DMS53 treated with DMSO at 0.1 percent for 48 hours (cell line): ENCODE data around the gene ASIC3.
"Not testable (repeated sequence)": the region's sequence is repeated elsewhere in the genome, so short reads cannot be mapped to it uniquely, and the experiment has no call there.

ENCODE experiments used
- DNase-seq: peaks from one replicate; lab custom pipeline; 2025; ENCODE audit not compliant: unreplicated experiment; lab: John Stamatoyannopoulos, UW

Gene ASIC3

GRCh38 chr7:151047976-151048815 lies at the start of gene ASIC3:
Gene ASIC3 (plus strand): TSS chr7:151048531. CDS start chr7:151048886, 355 bp downstream.
- no peak for DNase-seq

GRCh38 chr7:150999001-150999400 lies 49.3 kb upstream of the ASIC3 start:
- no peak for DNase-seq

- DNase-seq: no peak
Observed at GRCh38 chr7:150999497-151000230, 48.7 kb upstream of the ASIC3 start.

DNA sequence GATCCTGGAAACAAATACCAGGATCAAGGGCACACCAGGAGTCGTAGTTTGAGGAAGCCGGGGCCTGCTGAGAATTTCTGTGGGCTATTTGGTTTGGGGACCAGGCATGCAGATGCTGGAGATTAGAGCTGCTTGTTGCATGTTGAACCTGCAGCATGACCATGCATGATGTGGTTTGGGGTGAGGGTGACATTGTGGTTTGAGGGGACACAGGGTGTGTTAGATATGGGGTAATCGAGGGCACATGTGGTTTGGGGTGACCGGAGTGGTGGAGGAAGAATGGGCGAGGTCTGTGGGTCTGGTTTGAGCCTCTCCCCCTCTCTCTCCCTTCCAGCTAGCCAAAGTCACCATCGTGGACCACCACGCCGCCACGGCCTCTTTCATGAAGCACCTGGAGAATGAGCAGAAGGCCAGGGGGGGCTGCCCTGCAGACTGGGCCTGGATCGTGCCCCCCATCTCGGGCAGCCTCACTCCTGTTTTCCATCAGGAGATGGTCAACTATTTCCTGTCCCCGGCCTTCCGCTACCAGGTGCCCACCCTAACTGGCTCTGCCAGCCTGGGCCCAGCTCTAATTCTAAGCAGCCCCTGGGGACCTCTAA lies 47.3 kb upstream of the ASIC3 start:
- DNase-seq: no peak

GRCh38 chr7:151001546-151001945 lies 46.8 kb upstream of the ASIC3 start:
- no peak for DNase-seq

GRCh38 chr7:151003572-151003971 lies 44.8 kb upstream of the ASIC3 start:
- peak; percentile 88 for DNase-seq

DNA sequence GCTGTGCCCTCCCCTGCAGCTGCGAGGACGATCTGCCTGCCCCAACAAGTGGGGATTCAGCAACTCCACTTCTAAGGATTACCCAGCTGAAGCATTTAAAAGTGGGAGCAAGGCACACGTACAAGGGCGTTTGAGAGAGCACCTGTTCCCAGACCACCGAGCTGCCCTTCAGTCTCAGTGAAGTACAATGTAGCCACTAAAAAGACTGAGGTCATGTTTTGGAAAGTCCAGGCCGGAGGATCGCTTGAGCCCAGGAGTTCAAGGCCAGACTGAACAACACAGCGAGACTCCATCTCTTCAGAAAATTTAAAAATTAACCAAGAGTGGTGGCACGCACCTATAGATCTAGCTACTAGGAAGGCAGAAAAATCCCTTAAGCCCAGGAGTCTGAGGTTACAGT lies 42.8 kb upstream of the ASIC3 start:
- no peak for DNase-seq

- no peak for DNase-seq
Observed at GRCh38 chr7:151006590-151007300, 41.6 kb upstream of the ASIC3 start.

GRCh38 chr7:151007469-151007898 lies 40.8 kb upstream of the ASIC3 start:
- DNase-seq: no peak

DNA sequence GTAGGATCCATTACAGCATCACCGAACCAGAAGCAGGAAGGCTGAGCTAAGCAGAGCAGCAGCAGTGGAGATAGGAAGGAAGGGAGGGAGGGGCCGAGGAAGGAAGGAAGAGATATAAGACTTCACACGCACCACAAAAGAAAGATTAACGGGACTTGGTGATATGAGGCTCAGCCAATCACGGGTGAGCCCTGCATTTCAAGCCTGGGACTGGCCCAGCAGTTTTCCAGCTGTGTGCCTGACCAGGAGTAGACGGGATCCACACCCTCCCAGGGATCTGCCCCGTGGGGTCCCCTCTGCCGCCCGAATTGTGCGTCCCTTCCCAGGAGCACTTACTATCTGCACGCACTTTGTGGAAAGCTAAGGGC lies 40.2 kb upstream of the ASIC3 start:
- DNase-seq: no peak

DNA sequence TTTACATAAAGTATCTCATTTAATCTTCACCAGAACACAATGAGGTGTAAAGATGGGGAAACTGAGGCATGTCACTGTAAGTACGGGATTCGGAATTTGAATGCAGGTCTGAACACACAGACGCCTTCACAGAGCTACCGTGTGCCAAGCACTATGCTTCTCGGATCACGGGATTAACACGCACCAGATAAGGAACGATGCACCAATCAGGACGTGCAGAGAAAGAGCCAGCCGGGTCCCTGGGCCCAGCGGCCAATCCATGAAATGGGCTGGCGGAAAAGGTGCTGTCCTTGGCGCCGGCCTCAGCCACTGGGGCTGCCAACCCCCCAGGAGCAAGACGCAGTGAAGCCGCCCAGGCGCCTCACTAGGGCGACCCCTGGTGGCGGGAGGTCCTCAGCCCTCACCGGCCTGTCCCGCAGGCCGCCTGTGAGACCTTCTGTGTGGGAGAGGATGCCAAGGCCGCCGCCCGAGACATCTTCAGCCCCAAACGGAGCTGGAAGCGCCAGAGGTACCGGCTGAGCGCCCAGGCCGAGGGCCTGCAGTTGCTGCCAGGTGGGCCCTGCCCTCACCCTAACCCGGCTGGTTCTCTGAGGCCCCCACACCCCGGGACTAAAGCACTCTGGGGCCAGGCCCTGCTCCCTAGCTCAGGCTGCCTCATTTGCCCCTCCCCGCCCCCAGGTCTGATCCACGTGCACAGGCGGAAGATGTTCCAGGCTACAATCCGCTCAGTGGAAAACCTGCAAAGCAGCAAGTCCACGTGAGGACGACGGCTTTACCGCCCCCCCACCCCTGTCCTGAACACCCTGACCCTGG lies 39.6 kb upstream of the ASIC3 start:
- no peak for DNase-seq

DNA sequence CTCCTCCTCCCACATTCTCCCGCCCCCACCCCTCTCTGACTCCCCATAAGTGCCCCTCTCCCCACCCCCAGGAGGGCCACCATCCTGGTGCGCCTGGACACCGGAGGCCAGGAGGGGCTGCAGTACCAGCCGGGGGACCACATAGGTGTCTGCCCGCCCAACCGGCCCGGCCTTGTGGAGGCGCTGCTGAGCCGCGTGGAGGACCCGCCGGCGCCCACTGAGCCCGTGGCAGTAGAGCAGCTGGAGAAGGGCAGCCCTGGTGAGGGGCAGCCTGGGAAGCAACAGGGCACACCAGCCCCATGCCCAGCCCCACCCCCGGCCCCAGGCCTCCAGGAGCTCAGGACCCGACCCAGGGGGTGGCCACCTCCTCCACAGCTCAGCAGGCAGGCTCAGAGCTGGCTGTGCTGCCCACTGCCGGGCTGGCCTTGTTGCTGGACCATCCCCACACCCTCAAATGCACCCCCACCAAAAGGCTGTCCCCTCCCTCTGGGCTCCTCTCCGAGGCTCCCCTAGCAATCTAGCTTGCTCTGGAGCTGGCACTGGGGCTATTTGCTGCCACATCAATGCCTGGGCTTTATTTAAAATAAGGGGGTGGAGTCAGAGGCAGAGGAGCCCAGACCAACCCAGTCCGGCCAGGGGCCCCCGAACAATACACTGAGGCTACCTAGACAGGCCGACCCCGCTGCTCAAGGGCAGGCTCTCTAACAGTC lies 38.8 kb upstream of the ASIC3 start:
- DNase-seq: no peak

GRCh38 chr7:151010037-151010306 lies 38.4 kb upstream of the ASIC3 start:
- DNase-seq: no peak

DNA sequence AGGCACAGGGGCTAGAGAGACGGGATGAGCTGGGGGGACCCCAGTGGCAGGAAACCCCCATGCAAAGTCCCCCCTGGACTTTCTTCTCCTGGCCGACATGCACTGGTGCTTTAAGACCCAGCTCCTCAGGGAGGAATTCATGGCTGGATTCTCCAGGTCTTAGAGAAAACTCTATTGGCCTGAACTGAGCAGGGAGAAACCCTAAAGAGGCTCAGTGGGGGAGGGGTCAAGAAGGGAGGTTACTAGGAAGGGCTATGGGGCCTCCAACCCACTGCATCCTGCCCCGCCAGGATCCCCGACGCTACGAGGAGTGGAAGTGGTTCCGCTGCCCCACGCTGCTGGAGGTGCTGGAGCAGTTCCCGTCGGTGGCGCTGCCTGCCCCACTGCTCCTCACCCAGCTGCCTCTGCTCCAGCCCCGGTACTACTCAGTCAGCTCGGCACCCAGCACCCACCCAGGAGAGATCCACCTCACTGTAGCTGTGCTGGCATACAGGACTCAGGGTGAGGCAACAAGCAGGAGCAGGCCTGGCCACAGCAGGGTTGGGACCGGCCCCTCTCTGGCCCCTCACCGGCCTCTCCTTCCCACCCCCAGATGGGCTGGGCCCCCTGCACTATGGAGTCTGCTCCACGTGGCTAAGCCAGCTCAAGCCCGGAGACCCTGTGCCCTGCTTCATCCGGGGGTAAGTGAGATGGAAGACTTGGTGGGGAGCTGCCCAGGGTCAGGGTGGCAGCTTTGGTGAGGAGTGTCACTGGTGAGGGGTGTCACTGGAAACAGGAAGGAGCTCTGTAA lies 37.8 kb upstream of the ASIC3 start:
- no peak for DNase-seq

- no peak for DNase-seq
Observed at GRCh38 chr7:151011097-151011409, 37.3 kb upstream of the ASIC3 start.

DNA sequence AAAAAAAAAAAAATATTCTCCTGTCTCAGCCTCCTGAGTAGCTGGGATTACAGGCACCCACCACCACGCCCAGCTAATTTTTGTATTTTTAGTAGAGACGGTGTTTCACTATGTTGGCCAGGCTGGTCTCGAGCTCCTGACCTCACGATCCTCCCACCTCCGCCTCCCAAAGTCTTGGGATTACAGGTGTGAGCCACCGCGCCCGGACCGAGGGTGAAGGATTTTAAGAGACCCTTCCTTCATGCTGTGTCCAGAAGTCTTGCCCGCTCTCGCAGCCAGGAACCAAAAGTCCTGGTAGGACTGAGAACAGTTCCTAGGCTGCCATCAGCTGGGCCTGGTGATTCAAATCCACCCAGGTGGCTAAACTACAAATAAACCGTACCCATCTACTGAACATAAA lies 36.7 kb upstream of the ASIC3 start:
- DNase-seq: not testable (repeated sequence)

DNA sequence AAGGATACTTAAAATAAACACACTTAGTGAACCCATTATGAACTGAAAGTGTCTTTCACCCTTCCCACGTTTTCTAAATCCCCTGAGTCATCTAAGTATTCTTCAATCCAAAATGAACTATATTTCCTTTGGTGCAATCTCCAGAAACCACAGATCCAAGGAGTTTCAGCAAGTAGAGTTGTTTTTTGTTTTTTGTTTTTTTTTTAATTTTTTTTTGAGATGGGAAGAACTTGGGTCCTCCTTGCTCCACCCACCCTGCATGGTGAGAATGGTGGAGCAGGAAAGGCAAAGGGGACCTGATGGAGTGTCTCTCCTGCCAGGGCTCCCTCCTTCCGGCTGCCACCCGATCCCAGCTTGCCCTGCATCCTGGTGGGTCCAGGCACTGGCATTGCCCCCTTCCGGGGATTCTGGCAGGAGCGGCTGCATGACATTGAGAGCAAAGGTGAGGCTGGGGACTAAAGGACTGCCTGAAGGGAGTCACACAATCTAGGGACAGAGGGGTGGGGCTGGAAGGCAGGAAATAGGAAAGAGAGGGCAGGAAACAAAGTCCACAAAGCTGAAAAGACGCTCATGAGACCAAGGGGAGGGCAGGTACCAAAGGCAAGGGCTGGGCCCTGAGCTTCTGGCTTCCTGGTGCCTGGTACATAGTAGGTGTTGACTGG lies 36.2 kb upstream of the ASIC3 start:
- no peak for DNase-seq

DNA sequence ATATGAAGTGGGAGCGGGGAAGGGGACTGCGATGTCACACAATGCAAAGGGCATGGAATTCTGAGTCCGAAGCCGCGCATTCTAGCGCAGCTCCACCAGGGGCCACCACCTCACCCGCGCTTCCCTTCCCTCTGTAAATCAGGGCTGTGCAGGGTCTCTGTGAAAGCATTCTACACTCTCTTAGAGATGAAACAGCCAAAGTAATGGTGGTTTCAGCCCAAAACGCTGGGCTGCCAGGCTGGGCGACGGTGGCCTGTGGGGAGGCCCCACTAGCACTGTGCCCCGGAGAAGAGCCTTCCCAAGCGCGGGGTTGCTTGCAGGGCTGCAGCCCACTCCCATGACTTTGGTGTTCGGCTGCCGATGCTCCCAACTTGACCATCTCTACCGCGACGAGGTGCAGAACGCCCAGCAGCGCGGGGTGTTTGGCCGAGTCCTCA lies 35.4 kb upstream of the ASIC3 start:
- DNase-seq: no peak

GRCh38 chr7:151013356-151013732 lies 35.0 kb upstream of the ASIC3 start:
- no peak for DNase-seq
